ENCODE measurements around the gene CFAP119.
A peak's percentile ranks its signal among the peaks of the same experiment; 100 is the strongest.

Gene CFAP119

DNA sequence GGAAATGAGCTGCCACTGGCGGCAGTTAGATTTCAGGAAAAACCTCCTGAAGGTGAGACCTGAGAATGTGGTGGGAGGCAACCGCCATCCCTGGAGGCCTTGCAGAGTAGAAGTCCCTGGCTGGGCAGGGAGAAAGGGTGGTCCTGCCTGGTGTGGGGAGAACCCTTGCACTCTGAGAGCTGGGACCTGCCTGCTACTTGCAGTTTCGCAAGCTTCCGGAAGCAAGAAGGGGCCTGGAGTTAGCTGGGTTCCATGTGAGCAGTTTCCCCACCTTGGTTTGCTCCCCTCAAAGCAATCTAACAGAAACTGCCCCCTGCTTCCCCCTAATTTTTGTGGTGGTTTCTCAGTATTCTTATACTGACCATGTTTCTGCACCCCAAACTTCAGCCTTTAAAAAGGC lies 18.7 kb upstream of the CFAP119 start:
- no peak for DNase-seq

DNA sequence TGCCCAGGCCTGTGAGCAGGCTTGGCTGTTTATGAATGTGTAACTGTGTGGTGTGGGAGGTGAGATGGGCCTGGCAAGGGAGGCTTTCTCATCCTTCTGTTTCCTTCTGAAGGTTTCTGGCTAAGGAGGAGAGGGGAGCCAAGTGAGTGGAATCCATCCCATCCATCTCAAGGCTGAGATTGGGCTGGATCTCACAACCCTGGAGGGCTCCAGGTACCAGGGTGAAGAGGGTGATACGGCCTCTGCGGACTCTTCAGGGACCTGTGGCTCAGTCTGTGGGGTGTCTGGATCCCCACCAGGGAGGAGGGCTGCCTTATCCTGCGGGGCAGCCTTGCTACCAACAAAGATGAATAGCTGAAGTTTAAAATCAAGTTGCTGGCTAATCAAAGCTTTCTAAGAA lies 18.2 kb upstream of the CFAP119 start:
- no peak for DNase-seq

DNA sequence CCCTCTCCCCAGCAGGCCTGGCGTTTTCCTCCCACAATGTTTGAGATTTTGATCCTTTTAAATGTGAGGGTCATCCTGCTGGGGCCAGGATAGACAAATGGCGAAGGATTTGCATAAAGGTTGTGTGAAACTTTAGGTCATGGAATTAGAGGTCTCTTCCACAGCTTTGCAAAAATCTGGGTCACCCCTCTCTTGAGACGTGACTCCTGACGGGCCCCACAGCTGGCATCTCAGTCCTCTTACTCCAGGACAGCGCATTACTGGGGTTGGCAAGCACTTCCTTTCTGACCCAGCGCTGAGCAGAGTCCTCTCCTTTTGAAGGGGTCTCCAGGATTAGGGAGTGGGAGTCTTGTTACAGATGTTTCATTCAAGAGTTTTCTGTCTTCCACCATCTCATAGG lies 17.7 kb upstream of the CFAP119 start:
- no peak for DNase-seq

DNA sequence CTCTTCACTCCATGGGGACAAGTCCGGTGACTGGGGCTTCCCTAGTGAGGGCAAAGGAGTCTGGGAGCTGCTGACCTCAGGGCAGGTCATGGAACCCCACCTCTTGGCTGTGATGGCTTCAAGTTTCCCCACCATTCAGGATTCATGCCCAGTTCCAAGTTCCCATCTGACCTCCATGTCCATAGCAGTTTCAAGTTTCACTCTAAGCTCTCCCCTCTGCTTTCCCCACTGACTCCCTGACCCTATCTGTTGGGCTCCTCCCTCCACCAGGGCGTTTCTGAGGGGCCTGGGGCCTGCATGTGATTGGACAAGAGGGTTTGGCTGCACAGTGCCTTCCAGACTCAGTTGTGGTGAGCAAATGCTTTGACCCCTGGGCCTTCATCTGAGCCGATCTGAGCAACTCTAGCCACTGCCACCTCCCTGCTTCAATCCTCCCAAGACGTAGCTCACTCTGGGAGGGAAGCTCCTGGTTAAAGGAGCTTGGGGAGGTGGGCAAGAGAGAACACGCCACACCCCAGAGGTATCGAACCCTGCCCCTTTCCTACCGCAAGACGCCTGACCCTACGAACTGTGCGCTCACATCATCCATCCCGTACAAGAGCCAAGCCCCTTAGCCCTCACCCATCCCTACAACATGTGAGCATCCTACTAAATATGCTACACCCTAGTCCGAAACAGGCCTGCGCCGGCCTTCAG lies 16.8 kb upstream of the CFAP119 start:
- DNase-seq, result no peak

DNA sequence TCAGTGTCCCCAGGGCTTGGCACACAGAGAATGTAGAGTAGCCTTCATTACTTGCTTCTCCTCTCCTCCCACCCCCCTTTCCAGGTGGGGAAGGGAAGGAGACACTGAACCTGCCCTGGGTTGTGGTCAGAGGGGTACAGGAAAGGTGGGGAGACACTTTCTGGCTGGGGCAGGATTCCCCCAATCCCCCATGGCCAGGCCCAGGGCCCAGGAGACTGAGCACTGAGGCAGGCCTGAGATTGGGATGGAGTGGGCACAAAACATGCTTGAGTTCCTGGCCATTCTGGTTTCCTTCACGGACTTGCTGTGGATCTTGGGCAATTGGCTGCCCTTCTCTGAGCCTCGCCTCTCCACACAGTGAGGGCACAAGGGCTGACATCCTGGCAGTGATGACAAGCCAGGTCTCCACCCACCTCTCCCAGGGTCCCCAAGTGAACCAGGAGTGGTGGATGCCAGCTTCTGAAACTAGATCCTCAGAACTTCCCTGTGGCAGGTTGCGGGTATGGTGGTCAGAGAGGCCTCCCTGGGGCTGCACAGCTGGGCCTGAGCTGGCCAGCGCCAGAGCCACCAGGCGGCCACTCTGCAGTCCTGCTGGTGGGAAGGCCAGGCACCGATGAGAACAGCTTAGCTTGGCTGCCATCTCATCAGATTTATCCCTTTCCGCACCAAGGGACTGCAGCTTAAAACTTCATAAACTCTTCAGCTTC lies 15.9 kb upstream of the CFAP119 start:
- no peak for DNase-seq

DNA sequence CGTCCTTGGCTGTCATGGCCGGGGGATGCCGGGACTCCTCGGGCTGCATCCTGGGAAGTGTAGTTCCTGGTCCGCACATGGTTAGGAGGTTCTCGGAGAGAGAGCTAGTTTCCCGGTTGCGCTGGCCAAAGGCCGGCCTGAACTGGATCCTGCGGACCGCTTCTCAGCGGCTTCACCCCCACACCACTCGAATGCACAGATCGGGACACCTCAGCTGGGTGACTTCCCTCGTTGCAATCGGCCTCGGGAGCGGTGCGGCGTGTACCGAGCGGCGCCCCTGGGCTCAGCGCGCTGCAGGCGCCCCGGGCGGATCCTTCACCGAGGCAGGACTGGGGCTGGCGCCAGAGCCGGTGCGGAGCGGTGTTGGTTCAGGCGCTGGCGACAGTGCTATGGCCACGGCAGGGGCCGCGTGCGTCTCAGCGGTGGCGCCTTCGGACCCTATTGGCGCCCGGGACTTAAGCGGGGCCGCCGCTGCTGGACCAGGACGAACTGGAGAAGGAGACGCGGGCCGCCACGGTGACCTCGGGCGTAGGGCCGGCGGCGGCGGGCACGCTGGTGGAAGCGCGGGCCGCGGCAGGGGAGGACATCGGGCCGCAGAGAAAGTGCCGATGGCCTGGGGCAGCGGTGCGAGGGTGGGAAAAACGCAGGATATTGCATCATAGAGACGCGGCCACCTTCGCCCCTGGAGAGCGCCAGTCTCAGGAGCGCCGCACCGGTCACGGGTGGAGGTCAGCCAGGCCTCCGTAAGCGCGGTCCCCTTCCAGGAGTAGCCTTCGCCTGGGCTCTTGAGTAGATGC lies 13.7 kb upstream of the CFAP119 start:
- DNase-seq, result peak; percentile 56

DNA sequence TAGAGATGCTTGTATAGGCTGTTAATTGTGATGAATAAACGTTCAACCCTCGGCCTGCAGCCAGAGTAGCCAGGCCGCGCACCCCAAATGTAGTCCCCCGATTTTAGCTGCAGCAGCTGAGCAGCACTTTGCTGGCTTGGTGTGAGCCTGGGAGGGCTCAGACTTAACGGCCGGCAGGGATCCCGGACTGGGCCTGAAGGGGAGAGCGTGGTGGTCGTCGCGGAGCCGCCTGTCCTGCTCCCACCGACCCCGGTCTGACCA lies 13.2 kb upstream of the CFAP119 start:
- DNase-seq, result no peak

DNA sequence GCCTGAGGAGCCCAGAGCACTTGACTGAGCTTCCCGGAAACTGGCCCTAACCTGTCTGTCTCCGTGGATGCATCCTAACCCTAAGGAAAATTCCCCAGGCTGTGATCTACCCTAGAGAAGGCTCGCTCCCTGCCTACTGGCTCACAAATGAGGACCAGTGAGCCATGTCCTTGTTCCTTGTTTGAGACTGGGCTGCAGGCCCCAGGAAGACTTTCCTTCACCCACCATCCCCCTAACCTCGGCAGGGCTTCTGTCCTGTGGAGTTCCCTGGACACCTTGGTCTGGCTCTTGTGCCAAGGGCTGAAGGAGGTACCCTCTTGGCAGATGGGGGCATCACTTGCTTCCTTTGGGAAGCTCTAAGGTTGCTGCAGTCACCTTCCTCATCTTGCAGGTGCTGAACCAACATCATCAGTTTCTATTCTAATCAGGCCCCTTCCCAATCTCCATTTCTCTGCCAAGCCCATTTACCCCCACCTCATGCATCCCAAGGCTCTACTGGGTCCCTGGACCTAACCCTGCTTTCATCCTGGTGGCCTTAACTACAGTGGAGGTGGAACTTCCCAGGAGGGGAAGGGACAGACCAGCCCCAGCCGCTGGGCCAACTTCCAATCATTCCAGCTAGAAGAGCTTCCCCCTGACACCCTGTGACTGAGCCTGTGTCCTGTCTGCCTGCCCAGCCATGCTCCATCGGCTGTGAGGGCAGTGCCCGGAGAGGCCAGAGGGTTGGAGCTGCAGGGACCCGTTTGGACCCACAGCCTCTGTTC lies 12.7 kb upstream of the CFAP119 start:
- DNase-seq, result no peak

DNA sequence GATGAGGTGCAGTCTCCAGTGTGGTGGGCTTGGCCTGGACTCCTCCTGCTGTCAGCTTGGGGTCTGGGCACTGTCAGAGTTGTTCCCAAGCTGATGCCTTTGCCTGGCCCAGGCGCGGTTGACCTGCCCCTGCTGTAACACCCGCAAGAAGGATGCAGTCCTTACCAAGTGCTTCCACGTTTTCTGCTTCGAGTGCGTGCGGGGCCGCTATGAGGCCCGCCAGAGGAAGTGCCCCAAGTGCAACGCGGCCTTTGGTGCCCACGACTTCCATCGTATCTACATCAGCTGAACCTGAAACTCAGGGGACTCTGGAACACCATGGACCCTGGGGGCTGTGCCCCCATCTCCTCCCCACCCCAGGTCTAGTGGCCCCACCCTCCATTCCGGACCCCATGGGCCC lies 12.0 kb upstream of the CFAP119 start:
- no peak for DNase-seq

DNA sequence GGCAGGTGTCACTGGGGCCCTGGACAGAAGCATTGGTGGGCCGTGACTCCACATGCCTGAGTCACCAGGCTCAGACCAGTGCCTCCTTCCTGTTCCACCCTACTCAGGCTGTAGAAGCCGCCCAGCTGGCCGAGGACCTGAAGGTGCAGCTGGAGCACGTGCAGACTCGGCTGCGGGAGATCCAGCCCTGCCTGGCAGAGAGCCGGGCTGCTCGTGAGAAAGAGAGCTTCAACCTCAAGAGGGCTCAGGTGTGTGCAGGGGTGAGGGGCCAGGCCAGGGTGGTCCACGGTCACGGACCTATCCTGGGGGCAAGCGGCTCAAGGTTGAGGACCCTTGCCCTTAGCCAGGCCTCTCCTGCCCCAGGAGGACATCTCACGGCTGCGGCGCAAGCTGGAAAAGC lies 9.9 kb upstream of the CFAP119 start:
- no peak for DNase-seq

DNA sequence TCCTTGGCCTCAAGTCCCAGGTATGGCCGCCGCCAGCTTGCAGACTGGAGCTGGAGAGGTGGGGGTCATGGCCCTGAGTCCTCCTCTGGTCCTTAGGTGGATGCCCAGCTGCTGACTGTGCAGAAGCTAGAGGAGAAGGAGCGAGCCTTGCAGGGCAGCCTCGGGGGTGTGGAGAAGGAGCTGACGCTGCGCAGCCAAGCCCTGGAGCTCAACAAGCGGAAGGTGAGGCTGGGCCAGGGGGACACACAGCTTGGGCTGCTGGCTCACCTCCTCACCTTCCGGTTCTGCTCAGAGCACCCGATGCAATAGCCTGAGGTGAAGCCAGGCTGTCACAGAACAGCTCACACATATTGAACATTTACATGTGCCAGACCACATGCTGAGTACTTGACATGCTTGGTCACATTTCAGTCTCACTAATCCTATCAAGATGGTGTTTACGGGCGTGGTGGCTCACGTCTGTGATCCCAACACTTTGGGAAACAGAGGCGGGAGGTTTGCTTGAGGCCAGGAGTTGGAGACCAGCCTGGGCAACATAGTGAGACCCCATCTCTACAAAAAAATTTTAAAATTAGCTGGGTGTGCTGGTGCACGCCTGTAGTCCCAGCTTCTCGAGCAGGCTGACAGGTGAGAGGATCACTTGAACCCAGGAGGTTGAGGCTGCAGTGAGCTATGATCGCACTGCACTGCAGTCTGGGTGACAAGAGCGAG lies 7.7 kb upstream of the CFAP119 start:
- DNase-seq, result no peak

DNA sequence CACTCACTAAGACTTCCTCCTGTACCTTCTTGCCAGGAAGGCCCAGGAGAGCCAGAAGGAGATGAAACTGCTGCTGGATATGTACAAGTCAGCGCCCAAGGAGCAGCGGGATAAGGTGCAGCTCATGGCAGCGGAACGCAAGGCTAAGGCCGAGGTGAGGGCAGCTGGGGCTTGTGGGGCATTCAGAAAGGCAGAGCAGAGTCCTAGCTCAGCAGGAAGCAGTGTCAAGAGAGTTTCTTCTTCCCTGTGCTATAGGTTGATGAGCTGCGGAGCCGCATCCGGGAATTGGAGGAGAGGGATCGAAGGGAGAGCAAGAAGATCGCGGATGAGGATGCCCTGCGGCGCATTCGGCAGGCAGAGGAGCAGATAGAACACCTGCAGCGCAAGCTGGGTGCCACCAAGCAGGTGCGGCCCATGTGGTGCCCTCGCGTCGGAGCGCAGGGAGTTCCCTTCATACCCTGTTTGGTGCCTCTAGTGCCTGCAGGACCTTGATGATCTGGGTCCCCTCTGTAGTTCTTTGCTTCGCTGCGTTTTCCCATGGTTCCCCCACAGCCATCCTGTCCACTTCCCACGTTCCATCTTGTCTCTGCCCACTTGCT lies 6.8 kb upstream of the CFAP119 start:
- DNase-seq, result no peak

DNA sequence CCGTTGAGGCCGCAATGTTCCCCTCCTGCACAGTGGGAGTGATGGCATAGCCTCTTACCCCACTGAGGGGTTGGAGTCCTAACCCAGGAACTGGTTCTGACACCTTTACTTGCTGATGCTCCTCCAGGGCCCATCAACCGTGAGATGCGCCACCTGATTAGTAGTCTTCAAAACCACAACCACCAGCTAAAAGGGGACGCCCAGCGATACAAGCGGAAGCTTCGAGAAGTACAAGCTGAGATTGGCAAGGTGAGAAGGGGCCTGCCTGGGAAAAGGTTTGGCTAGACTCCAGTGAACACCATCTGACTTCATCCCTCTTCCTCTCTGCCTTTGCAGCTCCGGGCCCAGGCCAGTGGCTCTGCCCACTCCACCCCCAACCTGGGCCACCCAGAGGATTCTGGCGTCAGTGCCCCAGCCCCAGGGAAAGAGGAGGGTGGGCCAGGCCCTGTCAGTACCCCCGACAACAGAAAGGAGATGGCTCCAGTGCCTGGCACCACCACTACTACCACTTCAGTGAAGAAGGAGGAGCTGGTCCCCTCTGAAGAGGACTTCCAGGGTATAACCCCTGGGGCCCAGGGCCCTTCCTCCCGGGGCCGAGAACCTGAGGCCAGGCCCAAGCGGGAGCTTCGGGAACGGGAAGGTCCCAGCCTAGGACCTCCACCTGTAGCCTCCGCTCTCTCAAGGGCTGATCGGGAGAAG lies 6.1 kb upstream of the CFAP119 start:
- DNase-seq, result no peak

DNA sequence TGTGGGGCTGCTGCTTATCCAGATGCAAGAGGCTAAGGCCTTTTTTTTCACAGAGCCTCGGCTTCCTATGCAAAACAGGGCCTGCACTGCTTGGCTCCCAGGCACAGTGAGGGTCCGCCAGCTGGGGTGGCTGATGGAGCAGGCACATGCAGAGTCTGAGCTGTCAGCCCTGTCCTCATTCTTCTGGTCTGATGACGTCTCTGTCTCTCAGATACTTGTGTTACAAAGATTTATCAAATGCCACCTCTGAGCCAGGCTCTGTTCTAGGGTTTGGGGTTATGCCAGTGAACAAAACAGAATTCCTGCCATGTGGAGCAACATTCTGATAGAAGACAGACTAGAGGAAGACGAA lies 5.0 kb upstream of the CFAP119 start:
- no peak for DNase-seq

DNA sequence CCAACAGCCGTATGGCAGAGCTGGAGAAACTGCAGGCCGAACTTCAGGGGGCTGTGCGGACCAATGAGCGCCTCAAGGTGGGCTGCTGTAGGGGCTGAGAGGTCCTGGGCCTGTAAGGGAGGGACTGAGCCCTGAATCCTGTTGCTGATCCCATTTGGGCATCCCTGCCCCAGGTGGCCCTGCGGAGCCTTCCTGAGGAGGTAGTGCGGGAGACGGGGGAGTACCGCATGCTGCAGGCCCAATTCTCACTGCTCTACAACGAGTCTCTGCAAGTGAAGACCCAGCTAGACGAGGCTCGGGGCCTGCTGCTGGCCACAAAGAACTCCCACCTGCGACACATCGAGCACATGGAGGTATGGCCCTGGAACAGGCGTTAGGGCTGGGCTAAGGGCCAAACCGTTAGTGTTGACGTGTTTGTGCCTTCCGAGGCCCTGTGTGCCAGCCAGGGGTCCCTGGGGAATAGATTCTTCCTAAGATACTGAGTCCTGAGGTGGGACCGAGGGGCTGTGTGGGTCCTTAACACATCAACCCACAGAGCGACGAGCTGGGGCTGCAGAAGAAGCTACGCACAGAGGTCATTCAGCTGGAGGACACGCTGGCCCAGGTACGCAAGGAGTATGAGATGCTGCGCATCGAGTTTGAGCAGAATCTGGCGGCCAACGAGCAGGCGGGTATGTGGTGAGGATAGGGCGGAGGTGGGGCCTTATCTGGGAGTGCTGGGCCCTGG lies 4.5 kb upstream of the CFAP119 start:
- DNase-seq, result no peak

DNA sequence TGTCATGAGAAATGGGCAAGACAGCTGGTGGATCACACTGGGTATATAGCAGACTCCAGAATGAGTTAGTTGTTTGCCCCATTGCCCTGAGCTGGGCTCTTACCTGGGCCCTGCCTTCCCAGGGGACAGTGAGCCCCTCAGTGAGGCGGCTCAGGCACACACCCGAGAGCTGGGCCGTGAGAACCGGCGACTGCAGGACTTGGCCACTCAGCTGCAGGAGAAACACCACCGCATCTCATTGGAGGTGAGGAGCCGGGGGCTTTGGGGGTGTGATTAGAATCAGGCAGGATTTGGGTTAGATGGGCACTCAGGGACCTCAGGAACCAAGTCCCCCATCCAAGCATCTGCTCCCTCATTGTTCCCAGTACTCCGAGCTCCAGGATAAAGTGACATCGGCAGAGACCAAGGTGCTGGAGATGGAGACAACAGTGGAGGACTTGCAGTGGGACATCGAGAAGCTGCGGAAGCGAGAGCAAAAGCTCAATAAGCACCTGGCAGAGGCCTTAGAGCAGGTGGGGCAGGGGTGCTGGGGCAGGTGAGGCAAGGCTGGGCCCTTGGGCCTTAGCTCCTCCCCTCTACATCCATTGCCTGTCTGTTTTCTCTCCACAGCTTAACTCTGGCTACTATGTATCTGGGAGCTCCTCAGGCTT lies 3.1 kb upstream of the CFAP119 start:
- no peak for DNase-seq

DNA sequence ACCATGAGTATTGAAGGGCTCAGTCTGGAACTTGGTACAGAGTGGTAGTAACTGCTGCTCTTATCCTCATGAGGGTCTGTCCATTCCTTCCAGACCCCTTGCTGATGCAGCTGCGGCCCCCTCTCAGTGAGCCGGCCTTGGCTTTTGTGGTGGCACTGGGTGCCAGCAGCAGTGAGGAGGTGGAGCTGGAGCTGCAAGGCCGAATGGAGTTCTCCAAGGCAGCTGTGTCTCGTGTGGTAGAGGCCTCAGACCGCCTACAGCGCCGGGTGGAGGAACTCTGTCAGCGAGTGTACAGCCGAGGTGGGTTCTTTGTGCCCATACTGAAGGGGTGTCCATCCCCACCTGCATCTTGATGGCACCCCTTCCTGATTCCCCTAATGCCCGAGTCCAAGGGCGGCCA lies 2.2 kb upstream of the CFAP119 start:
- no peak for DNase-seq

DNA sequence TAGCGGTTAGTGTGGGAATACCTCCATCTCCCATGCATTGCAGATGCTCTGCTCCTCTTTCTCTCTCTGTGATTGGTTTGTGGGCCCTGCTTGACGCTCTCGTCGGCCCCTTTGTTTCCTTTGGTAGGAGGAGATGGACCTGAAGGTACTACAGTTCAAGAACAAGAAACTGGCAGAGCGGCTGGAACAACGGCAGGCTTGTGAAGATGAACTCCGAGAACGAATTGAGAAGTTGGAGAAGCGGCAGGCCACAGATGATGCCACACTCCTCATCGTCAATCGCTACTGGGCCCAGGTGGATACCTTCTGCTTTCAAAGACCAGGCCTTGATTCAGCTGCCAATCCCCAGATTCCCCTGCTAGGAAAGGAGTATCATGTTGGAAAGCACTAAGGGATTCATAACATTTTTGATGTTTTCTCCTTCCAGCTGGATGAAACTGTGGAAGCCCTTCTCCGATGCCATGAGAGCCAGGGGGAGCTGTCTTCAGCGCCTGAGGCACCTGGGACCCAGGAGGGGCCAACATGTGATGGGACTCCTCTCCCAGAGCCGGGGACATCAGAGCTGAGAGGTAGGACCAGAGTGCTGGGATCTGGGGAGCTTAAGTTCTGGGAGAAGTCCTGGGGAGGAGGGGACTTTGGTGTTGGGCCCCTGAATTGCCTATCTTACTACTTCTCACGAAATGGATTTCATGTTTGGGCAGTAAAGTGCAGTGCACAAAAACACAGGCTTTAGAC lies 1.3 kb upstream of the CFAP119 start:
- DNase-seq, result no peak

DNA sequence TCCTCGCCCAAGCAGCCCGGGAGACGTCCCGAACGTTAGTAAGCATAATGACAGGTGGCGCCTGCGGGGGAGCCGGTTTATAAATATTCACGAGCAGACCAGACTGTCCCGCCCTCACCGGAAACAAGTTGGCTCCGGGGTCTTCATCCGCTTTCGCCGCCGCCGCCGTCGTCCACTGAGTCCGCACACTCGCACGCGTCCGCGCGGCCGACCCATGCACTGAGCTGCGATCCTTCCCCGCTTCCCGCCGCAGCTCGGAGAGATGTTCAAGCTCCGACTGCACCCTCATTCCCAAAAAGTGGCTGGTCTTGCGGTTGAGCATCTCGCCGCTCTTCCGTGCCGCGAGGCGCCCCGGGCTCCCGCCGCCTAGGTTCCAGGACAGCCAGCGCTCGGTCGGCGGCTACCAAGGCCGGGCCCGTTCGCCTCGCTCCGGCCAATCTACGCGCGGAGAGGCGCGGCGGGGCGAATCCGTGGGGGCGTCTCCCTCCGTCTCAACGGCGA lies 385 bp downstream of the CFAP119 start:
- DNase-seq, result peak; percentile 40

Data from activated CD4-positive, CD25-positive, alpha-beta regulatory T cell treated with anti-CD3 and anti-CD28 coated beads, Interleukin-2, amount 50 U/mL, for 72 hours (primary cell).